ENCODE results near the gene SPNS3.

SPNS3 gene

DNA sequence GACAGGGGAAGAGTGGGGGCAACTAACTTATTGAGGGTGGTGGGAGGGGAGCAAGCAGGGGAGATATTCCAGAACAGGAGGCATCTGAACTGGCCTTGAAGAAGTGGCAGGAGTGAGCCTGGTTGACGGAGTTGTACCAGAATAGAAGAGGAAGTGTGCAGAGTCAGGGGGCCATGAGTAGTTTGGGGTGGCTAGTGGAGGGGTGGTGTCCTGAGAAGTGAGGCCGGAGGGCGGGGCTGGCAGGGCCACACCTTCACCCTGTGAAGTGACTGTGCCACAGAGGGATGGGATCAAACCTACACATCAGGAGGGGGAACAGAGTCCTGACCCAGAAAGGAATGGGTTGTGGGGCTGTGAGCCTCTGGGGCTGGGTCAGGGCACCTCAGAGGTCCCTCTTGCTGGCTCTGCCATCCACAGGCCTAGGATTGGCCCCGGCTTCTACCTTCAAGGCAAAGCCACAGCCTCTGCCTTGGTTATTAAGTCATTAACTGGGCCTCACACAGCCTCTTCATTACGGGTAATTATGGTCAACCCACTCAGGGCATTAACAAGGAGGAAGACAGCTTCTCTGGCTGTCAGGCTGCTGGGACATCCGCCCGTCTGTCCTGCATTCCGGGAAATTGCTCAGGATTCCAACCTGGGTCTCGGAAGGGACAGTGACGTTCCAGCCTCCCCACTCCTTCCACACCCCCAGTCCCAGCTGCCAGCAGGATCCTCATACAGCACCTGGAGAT, 77.6 kb downstream of the SPNS3 start:
- no peak for DNase-seq

DNA sequence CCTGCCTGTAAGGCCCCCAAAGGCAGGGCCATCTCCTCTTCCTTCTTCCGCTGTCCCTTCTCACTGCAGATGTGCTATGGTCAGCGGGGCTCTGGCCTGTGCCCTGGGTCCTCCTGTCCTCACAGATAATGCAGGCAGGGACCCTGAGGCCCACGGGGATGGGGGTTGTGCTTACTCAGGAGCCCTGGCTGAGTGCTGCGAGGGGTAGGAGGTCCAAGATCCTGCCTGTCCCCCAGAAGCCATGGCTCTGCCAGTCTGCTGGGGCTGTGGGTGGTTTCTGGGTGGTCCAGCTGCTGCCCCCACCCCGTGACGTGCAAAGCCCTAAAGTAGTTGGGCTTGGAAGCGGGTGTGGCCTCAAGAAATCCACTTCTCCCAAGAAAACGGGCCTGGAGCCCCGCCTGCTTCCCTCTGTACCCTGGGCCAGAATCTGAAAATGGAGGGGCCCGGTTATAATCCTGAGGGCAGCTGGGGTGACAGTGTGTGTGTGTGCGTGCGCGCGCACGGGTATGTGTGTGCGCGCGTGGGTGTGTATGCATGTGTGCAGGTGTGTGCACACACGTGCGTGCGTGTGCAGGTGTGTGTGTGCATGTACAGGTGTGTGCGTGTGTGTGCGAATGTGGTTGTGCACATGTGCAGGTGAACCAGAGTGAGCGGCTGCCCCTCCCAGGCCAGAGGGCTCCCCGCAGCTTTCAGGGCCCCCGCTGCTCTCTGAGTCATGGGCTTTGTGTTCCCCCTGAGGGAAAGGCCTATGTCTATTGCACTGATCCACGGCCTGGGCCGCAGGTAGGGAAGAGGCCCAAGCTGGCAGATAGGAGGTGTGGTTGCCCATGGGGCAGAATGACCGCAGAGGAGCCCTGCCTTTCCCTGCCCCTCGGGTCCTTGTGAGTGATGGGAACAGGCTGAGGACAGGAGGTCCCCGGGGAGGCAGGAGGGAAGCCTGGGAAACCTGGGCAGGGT, 78.7 kb downstream of the SPNS3 start:
- DNase-seq = no peak

DNA sequence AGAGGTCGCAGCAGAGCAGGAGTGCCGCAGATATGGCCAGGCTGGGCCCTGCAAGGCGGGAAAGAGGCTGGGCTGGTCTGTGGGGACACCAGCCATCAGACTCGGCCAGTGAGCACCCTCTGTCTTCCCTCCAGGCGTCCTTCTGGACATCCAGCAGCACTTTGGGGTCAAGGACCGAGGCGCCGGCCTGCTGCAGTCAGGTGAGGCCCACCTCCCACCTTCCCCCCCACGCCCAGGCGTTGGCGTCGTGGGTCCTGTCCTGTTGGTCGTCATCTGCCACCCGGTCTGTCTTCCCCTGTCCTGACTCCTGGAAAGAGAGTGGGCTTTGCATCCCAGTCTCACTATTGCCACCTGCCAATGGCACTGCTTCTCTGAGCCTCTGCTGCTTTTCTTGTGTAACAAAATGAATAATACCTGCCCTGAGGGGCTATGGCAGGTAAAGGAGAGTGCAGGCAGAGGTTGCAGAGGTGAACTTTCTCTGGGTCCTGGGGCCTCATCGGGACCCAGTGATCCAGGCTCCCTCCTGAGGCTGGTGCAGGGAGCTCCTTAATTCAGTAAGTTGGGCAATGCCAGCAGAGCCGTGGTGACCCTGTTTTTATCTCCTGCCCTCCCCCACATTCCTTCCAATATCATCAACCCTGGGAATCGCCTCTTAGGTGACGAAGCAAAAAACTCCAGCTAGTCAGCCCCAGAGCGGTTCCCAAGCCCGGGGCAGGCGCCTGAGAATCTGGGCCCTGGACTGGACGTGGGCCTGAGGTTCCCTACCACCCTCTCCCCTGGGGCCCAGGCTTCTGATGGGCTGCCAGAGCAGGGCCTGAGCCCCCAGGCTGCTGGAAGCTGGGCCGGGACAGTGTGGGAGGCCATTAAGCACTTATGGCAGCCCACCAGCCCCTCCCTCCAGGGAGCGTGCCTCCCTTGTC, 79.6 kb downstream of the SPNS3 start:
- no peak for DNase-seq

DNA sequence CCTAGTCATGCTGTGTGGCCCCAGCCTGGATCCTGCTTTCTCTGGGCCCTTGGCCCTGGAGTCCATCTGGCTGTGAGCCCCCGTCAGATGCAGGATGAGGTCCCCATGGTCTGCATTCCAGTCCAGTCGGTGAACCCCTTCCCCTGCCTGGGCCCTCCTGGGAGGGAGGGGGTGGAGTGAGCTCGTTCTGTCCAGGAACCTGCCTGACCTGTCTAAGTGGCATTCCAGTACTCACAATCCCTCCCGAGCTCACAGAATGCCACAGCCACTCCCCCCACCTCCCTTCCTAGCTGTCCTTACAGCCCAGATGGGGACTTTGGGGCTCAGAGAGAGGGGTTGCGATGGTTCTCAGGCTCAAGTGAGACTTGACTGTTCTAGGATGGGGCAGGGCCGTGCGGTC, 80.5 kb downstream of the SPNS3 start:
- DNase-seq = no peak

DNA sequence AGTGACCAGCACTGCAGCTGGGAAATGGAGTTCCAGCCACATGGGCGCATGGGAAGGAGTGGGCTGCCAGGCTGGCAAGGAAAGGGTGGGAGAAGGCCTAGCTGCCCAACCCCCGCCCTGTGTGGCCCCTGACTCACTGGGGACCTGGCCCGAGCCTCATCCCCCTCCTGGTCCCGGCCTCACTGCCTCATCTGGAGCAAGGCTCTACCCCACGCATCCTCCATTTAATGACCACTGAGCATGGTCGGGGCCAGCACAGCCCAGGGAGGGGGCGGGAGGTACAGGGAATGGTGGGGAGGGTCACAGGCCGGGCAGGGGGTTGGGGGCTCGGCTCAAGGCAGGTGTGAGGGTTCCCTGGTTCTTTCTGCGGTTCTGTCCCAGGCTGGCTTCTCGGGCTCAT, 81.0 kb downstream of the SPNS3 start:
- no peak for DNase-seq

DNA sequence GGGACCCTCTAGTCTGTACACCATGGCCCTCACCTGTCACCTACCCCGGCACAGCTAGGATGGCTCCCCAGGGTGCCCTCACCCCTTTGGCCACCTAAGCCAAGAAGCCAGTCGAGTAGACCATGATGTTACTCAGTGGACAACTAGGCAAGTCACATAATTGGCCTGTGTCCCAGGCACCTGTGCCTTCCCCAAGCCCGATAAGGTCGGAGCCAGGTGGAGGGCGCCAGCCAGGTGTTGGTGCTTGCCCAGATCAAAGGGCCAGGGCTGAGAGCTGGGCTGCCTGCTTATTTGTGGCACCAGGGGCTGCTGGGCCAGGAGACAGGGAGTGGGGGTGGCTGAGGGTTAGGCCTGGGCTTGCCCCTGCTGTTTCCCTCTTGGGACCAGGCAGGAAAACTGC, 81.8 kb downstream of the SPNS3 start:
- no peak for DNase-seq

DNA sequence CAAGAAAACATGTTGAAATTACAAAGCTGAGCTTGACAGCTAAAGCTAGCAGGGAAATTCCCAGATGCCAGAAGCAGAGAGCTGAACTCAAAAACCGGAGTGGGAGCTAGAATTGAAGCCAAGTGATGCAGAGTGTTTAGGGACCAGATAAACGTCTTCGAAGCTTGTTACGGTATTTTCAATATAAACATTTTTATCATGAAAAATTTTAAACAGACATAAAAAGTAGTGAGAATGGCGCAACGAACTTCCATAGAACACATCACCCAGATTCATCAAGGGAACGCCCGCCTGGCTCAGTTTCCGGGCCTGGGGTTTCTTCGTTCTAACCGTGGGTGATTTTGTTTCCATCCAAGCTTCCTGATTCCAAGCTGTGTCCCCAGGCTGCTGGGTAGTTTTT, 83.0 kb downstream of the SPNS3 start:
- DNase-seq = no peak

DNA sequence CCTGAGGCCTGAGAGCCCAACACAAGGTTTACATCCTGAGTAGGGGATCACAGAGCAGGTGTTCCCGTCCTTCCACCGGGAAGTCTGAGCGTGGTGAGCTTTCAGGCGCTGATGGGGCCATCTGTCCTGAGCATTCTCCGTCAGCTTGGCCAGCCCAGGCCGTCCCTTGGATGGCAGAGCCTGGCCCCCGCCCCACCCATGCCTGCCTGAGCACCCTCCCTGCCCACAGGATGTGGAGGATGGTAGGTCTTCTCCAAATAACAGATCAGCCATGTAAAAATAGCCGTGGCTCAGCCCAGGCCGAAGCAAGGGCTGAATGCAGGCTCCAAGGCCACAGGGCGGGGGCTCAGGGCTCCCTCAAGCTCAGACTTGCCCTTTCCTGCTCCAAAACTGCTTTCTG, 85.2 kb downstream of the SPNS3 start:
- DNase-seq = no peak

DNA sequence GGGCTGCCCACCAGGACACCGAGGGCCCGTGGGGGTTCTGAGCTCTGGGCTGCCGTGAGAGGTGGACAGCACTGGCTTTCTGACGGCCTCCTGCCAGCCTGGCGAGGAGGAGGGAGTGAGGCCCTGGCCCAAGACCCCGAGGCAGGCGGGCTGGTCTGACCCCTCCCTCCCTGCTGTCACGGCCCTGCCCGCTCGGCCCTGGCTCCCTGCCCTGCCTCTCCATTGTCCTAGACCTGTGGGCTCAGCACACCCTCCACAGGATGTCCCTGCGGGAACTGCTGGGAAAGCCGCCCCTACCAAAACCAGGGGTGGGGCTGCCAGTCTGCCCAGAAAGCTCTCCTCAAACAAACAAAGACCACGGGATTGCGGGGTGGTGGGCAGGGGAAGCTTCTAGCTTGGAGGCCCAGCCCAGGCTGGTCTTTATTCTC, 85.6 kb downstream of the SPNS3 start:
- no peak for DNase-seq

DNA sequence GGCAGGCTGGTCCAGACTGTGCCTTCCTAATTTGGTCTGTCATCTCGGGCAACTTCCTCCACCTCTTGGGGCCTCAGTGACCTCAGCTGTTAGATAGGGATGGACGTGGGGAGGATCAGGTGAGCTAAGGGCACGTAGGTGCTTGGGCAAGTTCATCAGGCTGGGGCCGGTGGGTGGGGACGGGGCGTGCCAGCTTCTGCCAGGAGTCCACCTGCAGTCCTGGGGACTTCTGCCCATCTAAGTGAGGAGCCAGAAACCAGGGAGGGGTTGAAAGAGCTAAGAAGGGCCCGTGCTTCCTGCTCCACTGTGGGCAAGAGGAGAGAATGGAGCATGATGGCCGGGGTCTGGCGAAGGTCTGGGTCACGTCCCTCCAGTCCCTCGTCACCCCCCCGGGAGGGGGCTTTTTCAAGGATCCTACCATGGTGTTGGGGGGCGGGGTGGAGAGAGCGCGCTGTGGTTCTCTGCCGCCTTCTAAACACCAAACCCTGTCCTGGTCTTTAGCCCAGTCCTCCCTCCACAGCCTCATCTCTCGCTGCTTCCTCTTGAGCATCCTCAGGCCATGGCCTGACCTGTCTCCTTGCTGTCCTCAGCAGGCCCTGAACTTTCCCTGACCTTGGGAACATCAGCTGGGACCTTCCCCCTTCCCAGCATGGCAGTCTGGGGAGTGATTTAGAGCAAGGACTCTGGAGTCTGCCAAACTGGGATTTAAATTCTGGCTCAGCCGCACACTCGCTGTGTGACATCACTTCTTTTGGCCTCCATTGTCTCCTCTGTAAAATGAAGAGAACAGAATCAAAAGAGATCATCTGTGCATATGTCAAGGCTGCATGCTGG, 86.5 kb downstream of the SPNS3 start:
- no peak for DNase-seq

DNA sequence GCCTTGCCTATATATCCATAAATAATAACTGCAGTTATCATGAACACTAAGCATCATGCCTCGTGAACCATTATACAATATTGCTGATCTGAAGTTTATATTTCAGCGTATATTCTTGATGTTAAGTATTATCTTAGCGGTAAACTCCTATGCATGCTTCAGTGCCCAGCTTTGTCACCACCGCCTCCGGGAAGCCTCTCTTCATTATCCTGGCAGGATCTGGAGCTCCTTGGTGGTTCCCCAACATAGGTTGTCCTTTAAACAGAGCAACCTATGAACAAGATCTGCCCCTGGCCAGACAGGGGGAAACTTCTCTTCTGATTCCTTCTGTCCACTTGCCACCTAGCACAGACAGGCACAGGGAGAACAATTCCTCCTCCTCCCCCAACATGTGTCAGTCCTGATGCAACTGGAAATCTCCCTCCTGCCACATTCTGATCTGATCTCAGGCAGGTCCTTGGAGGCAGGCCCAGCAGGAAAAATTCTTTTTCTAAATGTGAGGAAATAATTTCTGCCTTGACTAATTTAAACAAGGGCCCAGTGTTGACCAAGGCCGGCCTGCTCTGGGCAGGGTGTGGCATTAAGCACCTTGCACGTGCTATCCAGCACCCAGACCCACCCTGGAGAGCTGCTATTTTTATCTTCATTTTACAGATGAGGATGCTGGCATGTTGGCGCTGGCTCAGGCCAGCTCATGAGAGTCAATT, 87.3 kb downstream of the SPNS3 start:
- DNase-seq = no peak

DNA sequence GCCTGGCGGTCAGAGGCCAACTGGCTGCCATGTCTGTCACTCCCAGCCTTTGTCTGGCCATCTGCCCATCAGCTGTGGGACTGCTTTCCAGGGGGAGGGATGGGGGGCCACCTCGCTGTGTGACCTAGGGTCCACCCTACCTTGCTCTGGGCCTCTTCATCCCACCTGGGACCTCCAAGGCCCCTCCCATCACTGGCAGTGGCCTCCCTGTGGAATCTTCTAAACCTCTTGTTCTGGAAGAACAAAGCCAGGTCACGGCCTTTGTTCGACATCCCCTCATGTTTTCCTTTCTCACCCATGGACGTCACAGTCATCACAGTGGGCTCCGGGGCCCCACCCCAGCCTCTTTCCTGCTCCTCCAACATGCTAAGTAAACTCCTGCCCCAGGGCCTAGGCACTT, 88.9 kb downstream of the SPNS3 start:
- DNase-seq = no peak

DNA sequence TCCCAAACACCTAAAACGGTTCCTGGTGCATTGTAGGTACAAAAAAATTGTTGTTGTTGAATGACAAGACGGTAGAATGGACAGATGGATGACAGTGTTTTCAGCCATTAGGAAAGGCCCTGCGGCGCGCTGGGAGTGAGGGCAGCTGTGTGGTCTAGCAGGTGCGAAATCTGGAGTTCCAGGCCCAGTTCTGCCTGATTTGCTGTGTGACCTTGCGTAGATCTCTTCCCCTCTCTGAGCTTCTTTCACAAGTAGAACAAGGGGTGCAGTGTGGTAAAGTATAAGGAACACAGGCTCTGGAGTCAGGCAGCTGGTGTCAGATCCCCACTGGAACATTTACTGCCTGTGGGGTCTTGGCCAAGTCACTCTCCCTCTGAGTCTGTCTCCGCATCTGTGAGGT, 90.2 kb downstream of the SPNS3 start:
- DNase-seq = no peak

DNA sequence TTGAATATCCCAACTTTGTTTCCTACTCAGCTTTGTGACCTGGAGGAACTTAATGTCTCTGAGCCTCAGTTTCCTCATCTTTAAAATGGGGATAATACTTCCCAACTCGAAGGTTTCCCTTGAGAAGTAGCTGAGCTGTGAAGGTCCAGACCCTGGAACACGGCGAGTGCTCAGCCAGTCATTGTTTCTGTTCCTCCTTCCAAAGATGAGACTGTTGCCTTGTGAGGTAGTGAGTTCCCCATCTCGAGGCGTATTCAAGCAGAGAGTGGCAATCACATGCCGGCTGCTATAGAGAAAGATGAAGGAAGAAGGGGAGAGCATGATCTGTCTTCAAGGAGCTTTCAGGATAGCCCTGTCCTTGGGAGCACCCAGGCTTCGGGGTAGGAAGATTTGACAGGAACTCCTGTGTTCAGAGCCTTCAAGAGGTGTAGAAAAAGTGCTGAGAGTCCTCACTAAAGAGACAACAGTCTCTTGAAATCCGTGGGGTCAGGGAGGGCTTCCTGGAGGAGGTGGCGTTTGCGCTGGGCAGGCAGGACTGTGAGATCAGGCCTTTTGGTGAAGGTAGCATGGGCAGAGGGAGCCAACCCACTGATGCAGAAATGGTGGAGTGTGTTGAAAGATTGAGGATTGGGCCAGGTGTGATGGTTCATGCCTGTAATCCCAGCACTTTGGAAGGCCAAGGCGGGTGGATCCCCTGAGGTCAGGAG, 92.1 kb downstream of the SPNS3 start:
- DNase-seq = no peak

DNA sequence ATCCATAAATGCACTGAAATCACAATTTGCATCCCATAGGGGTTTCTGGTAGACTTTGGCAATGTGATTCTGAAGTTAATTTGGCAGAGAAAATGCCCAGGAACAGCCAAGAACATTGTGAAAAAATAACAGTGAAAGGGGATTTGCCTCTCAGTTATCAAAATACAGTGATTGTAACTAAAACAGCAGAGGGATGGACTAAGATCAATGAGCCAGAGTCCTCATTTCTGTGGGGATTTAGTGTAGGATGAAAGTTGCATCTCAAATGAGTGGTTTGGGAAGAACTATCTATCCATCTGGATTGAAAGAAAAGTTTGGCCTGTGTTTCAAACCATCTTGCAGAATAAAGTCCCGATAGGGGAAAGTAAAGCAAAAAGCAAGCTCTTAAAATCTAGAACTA, 93.4 kb downstream of the SPNS3 start:
- no peak for DNase-seq

DNA sequence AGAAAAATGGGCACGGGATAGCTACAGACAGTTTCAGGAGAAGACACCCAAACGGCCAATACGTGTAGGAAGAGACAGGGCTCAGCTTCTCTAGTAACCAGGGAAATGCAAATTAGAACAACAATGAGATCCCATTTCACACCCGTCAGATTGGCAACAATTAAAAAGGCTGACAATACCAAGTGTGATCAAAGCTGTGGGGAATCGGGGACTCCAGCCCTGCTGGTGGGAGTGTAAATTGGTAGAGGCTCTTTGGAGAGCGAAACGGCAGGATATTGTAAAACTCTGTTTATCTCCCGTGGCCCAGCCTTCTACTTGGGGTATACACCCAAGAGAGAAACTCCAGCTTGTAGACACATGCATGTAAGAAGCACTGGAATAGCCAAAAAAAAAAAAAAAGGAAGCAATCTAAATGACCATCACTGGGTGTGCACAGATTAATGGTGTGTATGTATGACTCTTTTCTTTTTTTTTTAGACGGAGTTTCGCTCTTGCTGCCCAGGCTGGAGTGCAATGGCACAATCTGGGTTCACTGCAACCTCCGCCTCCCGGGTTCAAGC, 93.9 kb downstream of the SPNS3 start:
- DNase-seq = no peak

DNA sequence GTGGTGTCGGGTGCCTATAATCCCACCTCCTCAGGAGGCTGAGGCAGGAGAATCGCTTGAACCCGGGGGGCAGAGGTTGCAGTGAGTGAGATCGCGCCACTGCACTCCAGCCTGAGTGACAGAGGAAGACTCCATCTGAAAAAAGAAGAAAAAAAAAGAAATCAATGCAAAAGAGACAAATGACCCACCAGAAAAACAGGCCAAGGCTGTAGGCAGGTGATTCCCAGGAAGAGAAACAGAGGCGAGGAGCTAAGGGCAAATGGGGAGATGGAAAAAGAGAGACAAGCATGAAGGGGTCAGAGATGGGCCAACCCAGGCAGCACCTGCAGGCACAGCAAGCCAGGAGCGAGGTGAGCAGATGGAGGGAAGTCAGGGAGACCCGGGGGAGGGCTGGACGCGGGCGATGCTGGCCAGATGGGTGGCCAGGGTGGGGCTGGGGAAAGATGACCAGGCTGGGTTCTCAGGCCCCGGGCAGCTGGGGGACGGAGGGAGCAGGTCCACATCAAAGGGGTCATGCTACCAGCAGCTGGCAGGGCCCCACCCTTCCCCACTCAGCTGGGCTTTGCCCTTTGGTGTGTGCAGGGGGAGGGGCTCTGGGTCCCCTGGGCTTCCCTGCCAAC, 95.9 kb downstream of the SPNS3 start:
- DNase-seq = no peak

DNA sequence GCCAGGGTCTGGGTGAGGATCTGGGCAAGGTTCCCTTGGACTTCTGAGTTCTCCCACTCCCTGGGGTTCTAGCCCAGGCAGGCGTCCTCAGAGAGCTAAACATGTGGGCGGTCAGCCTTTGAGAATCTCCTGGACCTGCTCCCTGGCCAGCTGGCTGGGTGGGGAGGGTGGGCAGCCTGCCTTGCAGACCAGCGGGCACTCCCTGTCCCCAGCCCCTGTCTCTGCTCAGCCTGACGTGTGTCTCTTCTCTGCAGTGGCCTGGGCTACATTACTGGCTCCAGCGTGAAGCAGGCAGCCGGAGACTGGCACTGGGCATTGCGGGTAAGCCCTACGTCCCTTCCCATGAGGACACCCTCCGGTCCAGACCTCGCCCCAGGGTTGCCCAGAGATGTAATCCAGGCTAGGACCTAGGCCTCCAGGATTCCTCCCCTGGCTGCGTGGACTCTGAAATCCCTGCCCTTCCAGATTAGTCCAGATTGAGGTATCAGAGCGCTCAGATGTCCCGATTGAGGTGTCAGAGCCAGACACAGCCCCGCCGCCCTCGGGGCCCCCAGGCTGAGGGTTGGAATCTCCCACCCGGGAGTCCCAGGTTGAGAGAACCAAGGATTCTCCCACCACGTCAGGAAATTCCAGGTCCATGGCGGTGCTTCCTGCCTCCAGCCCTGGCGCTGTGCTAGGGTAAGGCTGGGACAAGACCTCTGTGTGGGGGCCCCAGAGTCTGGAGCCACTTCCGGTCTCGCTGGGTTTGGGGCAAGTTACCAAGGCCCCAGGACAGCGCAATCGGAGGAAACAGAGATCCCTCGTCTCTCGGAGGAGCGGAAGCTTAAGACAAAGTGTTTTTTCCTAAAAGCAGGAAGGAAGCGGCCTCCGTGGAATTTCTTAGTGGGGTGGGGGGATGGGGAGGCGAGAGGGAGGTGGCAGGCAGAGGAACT, 97.3 kb downstream of the SPNS3 start:
- DNase-seq = no peak

All from T-helper 1 cell (primary cell).